SK-N-SH treated with all-trans-retinoic acid at 6 μM for 48 hours (cell line): ENCODE measurements around the gene APRT.

Experiments
- ATAC-seq: fragments of 200-7000 bp; cut with Tn5 transposase; 3 replicates; pipeline ENCODE4 v1.9.1; 2020; ENCODE audit warnings: mild to moderate bottlenecking, moderate library complexity
- ARNTL ChIP-seq: fragments of 450-650 bp; formaldehyde crosslinking; IDR thresholded peaks from 2 replicates; pipeline ENCODE4 v1.5.0; 2020; ENCODE audit warnings: low read depth, mild to moderate bottlenecking, moderate library complexity, borderline replicate concordance
- BACH2 ChIP-seq: fragments of 250-450 bp; sonication (Bioruptor Pico); IDR thresholded peaks from 2 replicates; pipeline ENCODE4 v1.9.0; 2021; ENCODE audit warnings: mild to moderate bottlenecking, borderline replicate concordance
- CSDC2 ChIP-seq: fragments of 250-450 bp; sonication (Bioruptor Pico); IDR thresholded peaks from 2 replicates; pipeline ENCODE4 v1.5.0; 2020; ENCODE audit warnings: mild to moderate bottlenecking, moderate library complexity
- GLIS3 ChIP-seq: fragments of 250-450 bp; sonication (Bioruptor Pico); IDR thresholded peaks from 2 replicates; pipeline ENCODE4 v1.5.0; 2020; ENCODE audit warnings: mild to moderate bottlenecking, moderate library complexity
- OSR1 ChIP-seq: fragments of 250-450 bp; sonication (Bioruptor Pico); IDR thresholded peaks from 2 replicates; pipeline ENCODE4 v1.8.0; 2022; ENCODE audit warnings: moderate library complexity, mild to moderate bottlenecking, inconsistent platforms
- RARB ChIP-seq: fragments of 250-450 bp; sonication (Bioruptor Pico); IDR thresholded peaks from 2 replicates; pipeline ENCODE4 v1.8.0; 2021; ENCODE audit warnings: mild to moderate bottlenecking, moderate library complexity
- SNAI2 ChIP-seq: fragments of 250-450 bp; sonication (Bioruptor Pico); IDR thresholded peaks from 2 replicates; pipeline ENCODE4 v1.5.0; 2020; ENCODE audit warnings: mild to moderate bottlenecking, moderate library complexity
- TCF4 ChIP-seq: fragments of 250-450 bp; sonication (Bioruptor Pico); IDR thresholded peaks from 2 replicates; pipeline ENCODE4 v1.8.0; 2021; ENCODE audit warnings: mild to moderate bottlenecking, moderate library complexity, borderline replicate concordance
- TOX ChIP-seq: fragments of 250-450 bp; sonication (Bioruptor Pico); IDR thresholded peaks from 2 replicates; pipeline ENCODE4 v1.8.0; 2021; ENCODE audit warnings: mild to moderate bottlenecking, moderate library complexity, borderline replicate concordance
- ZC3H10 ChIP-seq: fragments of 250-450 bp; sonication (Bioruptor Pico); IDR thresholded peaks from 2 replicates; pipeline ENCODE4 v1.5.1; 2021; ENCODE audit warnings: mild to moderate bottlenecking, moderate library complexity
- ZFP30 ChIP-seq: fragments of 450-650 bp; formaldehyde crosslinking; IDR thresholded peaks from 2 replicates; pipeline ENCODE4 v1.5.0; 2022; ENCODE audit warnings: mild to moderate bottlenecking, moderate library complexity
- ZNF565 ChIP-seq: fragments of 450-650 bp; formaldehyde crosslinking; conservative IDR thresholded peaks from 2 replicates; pipeline ENCODE4 v1.5.0; 2020; ENCODE audit warnings: low read depth, mild to moderate bottlenecking, moderate library complexity
- ZNF70 ChIP-seq: fragments of 450-650 bp; formaldehyde crosslinking; IDR thresholded peaks from 2 replicates; pipeline ENCODE4 v1.5.0; 2020; ENCODE audit warnings: mild to moderate bottlenecking, moderate library complexity
- ZNF8 ChIP-seq: fragments of 450-650 bp; formaldehyde crosslinking; IDR thresholded peaks from 2 replicates; pipeline ENCODE4 v1.5.0; 2020; ENCODE audit warnings: mild to moderate bottlenecking, moderate library complexity
- TF ChIP-seq, protein P1 (sequence below): fragments of 250-450 bp; sonication (Bioruptor Pico); IDR thresholded peaks from 2 replicates; pipeline ENCODE4 v1.5.0; 2020; ENCODE audit warnings: mild to moderate bottlenecking, moderate library complexity
- TF ChIP-seq, protein P2 (sequence below): fragments of 250-450 bp; sonication (Bioruptor Pico); IDR thresholded peaks from 2 replicates; pipeline ENCODE4 v1.5.1; 2021; ENCODE audit warnings: mild to moderate bottlenecking, moderate library complexity
- TF ChIP-seq, protein P3 (sequence below): fragments of 250-450 bp; sonication (Bioruptor Pico); IDR thresholded peaks from 2 replicates; pipeline ENCODE4 v1.5.1; 2020; ENCODE audit warnings: low read depth, mild to moderate bottlenecking, moderate library complexity
- TF ChIP-seq, protein P4 (sequence below): fragments of 250-450 bp; sonication (Bioruptor Pico); IDR thresholded peaks from 2 replicates; pipeline ENCODE4 v1.8.0; 2020; ENCODE audit warnings: mild to moderate bottlenecking, moderate library complexity, borderline replicate concordance

APRT gene

DNA sequence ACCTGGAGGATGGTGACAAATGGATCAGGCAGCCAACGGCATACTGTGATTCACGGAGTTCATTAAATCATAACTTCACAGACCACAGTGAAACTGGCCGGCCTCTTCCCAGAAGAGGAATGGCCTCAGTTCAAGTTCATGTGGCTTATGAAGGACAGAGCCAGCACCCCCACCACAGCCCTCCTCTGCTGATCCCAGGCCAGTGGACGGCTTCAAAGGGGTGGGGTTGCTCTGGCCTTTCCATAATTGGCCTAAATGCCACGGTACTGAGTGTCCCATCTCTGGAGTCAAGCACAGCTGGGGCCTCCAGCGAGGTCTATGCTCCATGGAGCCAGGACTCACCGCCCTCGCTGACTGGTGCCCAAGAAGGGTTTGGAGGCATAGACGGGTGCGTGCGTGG, 23.7 kb upstream of the APRT start:
- TF ChIP-seq TOX (CRISPR knock-in tag) (no peak), ZFP30 (CRISPR knock-in tag) (no peak), ZNF565 (no peak), ARNTL (CRISPR knock-in tag) (no peak), RARB (CRISPR knock-in tag) (no peak), ZNF8 (CRISPR knock-in tag) (no peak), TCF4 (CRISPR knock-in tag) (no peak)
- TF ChIP-seq, protein P1, sequence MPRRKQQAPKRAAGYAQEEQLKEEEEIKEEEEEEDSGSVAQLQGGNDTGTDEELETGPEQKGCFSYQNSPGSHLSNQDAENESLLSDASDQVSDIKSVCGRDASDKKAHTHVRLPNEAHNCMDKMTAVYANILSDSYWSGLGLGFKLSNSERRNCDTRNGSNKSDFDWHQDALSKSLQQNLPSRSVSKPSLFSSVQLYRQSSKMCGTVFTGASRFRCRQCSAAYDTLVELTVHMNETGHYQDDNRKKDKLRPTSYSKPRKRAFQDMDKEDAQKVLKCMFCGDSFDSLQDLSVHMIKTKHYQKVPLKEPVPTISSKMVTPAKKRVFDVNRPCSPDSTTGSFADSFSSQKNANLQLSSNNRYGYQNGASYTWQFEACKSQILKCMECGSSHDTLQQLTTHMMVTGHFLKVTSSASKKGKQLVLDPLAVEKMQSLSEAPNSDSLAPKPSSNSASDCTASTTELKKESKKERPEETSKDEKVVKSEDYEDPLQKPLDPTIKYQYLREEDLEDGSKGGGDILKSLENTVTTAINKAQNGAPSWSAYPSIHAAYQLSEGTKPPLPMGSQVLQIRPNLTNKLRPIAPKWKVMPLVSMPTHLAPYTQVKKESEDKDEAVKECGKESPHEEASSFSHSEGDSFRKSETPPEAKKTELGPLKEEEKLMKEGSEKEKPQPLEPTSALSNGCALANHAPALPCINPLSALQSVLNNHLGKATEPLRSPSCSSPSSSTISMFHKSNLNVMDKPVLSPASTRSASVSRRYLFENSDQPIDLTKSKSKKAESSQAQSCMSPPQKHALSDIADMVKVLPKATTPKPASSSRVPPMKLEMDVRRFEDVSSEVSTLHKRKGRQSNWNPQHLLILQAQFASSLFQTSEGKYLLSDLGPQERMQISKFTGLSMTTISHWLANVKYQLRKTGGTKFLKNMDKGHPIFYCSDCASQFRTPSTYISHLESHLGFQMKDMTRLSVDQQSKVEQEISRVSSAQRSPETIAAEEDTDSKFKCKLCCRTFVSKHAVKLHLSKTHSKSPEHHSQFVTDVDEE (CRISPR knock-in tag): no peak
- TF ChIP-seq, protein P2, sequence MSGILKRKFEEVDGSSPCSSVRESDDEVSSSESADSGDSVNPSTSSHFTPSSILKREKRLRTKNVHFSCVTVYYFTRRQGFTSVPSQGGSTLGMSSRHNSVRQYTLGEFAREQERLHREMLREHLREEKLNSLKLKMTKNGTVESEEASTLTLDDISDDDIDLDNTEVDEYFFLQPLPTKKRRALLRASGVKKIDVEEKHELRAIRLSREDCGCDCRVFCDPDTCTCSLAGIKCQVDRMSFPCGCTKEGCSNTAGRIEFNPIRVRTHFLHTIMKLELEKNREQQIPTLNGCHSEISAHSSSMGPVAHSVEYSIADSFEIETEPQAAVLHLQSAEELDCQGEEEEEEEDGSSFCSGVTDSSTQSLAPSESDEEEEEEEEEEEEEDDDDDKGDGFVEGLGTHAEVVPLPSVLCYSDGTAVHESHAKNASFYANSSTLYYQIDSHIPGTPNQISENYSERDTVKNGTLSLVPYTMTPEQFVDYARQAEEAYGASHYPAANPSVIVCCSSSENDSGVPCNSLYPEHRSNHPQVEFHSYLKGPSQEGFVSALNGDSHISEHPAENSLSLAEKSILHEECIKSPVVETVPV (CRISPR knock-in tag): no peak
- ATAC-seq: no peak; the same call in 2 of the 3 replicates

DNA sequence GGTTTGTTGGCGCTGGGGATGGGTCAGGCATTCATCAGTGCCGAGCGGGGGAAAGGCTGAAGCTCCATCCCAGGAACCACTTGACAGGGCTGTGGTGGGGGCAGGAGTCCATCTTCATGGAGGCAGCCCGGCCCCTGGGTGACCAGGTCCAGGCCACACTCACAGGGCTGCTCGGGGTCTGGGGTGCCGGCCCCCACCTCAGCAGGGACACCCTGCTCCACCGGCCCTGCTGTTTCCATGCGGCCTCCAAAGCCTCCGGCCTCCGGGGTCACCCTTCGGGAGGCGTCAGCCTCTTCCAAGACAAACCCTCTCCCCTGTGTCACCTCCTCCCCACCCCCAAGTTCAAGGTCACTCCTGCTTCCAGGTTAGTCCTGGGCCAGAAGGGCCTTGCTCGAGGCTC, 22.9 kb upstream of the APRT start:
- ATAC-seq: no peak
- TF ChIP-seq, protein P1 (CRISPR knock-in tag): no peak
- TF ChIP-seq BACH2 (CRISPR knock-in tag) (no peak), ZC3H10 (CRISPR knock-in tag) (no peak), GLIS3 (CRISPR knock-in tag) (no peak), ZNF8 (CRISPR knock-in tag) (no peak), CSDC2 (CRISPR knock-in tag) (no peak)
- TF ChIP-seq, protein P3, sequence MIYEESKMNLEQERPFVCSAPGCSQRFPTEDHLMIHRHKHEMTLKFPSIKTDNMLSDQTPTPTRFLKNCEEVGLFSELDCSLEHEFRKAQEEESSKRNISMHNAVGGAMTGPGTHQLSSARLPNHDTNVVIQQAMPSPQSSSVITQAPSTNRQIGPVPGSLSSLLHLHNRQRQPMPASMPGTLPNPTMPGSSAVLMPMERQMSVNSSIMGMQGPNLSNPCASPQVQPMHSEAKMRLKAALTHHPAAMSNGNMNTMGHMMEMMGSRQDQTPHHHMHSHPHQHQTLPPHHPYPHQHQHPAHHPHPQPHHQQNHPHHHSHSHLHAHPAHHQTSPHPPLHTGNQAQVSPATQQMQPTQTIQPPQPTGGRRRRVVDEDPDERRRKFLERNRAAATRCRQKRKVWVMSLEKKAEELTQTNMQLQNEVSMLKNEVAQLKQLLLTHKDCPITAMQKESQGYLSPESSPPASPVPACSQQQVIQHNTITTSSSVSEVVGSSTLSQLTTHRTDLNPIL (CRISPR knock-in tag): no peak

DNA sequence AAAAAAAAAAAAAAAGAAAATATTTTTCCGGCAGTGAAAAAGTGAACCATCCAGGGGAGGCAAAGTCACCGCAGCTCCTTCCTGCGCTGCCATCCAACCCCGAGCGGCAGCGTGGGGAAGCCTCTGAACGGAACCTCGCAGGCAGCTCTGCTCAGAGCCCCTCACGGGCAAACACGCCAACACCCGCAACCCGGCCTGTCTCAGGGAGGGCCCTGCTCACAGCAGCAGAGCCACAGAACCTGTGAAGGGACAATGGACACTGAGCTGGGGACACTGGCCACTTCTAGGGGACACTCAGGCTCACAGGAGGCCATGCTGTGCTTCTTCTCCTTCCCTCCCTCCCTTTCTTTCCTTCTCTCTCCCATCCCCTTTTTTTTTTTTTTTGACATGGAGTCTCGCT, 21.4 kb upstream of the APRT start:
- ATAC-seq: no peak
- TF ChIP-seq OSR1 (CRISPR knock-in tag): no peak
- no peak for TF ChIP-seq ZNF70 (CRISPR knock-in tag)
- no peak for TF ChIP-seq BACH2 (CRISPR knock-in tag)

DNA sequence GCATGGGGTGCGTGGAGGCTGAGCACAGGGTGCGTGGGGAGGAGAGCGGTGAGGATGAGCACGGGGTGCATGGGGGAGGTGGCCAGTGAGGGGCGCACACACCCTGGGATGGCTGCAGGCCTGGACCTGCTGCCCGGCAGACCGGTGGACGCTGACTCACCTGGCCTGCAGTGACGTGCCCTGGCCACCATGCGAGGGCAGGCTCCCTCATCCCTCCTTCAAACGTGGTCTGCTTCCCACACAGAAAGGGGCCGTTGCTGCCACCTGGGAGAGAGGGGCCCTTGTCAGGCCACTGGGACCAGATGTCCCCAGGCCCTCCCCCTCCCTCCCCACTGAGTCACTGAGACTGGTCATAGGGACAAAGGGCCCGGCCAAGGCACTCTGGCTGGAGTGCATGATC, 20.1 kb upstream of the APRT start:
- ATAC-seq: peak; percentile 27; the same call in 1 of the 3 replicates
- TF ChIP-seq, protein P2 (CRISPR knock-in tag): no peak
- TF ChIP-seq BACH2 (CRISPR knock-in tag): no peak
- no peak for TF ChIP-seq TCF4 (CRISPR knock-in tag)
- TF ChIP-seq, protein P1 (CRISPR knock-in tag): no peak
- TF ChIP-seq ARNTL (CRISPR knock-in tag): no peak
- no peak for TF ChIP-seq OSR1 (CRISPR knock-in tag)
- no peak for TF ChIP-seq RARB (CRISPR knock-in tag)
- TF ChIP-seq GLIS3 (CRISPR knock-in tag): no peak
- no peak for TF ChIP-seq CSDC2 (CRISPR knock-in tag)
- no peak for TF ChIP-seq SNAI2 (CRISPR knock-in tag)
- TF ChIP-seq, protein P4, sequence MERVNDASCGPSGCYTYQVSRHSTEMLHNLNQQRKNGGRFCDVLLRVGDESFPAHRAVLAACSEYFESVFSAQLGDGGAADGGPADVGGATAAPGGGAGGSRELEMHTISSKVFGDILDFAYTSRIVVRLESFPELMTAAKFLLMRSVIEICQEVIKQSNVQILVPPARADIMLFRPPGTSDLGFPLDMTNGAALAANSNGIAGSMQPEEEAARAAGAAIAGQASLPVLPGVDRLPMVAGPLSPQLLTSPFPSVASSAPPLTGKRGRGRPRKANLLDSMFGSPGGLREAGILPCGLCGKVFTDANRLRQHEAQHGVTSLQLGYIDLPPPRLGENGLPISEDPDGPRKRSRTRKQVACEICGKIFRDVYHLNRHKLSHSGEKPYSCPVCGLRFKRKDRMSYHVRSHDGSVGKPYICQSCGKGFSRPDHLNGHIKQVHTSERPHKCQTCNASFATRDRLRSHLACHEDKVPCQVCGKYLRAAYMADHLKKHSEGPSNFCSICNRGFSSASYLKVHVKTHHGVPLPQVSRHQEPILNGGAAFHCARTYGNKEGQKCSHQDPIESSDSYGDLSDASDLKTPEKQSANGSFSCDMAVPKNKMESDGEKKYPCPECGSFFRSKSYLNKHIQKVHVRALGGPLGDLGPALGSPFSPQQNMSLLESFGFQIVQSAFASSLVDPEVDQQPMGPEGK (CRISPR knock-in tag): no peak
- no peak for TF ChIP-seq TOX (CRISPR knock-in tag)
- TF ChIP-seq ZFP30 (CRISPR knock-in tag): no peak
